GM19452 (cell line): Measurements from ENCODE around the gene TAOK1.

Experiments used
- ATAC-seq: cut with Tn5 transposase; IDR thresholded peaks from one replicate; pipeline ENCODE4 v1.9.1; 2021; ENCODE audit not compliant: unreplicated experiment

Gene TAOK1

GRCh38 chr17:29593591-29594518 lies 203.7 kb downstream of the TAOK1 start:
- ATAC-seq: no peak

GRCh38 chr17:29594519-29595090 lies 204.4 kb downstream of the TAOK1 start:
- ATAC-seq: no peak

- no peak for ATAC-seq
Measured at GRCh38 chr17:29595107-29595942, 205.2 kb downstream of the TAOK1 start.

GRCh38 chr17:29595943-29596774 lies 206.0 kb downstream of the TAOK1 start:
- no peak for ATAC-seq

- ATAC-seq: no peak
Measured at GRCh38 chr17:29596811-29597210, 206.6 kb downstream of the TAOK1 start.

- ATAC-seq: no peak
Measured at GRCh38 chr17:29597361-29598172, 207.4 kb downstream of the TAOK1 start.
